NCI-H1930 (cell line): Measurements from ENCODE around the gene PARVB.

Source experiments
- DNase-seq, 2 experiments: peaks; one replicate each; lab custom pipeline; 2025; lab: John Stamatoyannopoulos, UW

PARVB gene

DNA sequence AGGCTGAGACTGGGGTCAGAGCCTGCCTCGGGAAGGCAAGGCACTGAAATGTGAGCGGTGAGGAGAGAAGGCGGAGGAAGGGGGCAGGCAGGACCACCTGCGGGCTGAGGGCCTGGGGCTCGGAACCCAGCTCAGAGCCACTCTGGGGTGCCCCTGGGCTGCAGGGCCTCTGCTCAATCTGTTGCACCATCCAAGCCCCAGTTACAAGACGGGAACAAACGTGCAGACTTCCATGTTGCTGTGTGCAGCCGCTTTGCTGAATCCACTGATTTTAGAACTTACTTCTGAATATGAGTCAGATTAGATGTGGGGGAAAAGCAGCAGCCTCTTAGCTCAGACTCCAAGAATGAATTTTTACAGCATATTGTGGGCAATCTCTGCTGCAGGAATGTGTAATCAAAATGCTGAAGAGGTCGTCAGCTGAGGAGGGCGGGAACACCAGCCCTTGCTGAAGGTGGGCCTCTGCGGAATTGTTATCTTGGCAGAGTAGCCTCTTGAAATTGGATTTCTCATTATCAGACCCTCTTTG, 178.2 kb downstream of the PARVB start:
- DNase-seq = no peak

DNA sequence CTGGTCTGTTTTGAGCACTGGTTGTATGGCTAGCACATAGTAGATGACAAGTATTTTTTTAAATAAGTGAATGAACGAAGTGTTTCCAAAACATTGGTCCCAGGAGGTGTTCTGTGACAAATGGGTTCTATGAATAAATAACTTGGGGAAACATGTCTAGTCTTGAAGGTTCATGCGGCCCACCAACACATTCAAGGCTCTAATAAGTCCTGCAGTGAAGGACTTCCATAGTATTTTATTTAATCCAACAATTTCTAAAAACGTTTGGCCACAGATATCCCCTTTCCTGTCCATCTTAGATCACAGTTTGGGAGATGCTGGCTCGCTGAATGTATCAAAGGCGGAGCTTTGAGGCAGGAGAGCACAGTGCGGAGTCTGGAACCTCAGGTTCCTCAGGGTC, 179.1 kb downstream of the PARVB start:
- no peak for DNase-seq

DNA sequence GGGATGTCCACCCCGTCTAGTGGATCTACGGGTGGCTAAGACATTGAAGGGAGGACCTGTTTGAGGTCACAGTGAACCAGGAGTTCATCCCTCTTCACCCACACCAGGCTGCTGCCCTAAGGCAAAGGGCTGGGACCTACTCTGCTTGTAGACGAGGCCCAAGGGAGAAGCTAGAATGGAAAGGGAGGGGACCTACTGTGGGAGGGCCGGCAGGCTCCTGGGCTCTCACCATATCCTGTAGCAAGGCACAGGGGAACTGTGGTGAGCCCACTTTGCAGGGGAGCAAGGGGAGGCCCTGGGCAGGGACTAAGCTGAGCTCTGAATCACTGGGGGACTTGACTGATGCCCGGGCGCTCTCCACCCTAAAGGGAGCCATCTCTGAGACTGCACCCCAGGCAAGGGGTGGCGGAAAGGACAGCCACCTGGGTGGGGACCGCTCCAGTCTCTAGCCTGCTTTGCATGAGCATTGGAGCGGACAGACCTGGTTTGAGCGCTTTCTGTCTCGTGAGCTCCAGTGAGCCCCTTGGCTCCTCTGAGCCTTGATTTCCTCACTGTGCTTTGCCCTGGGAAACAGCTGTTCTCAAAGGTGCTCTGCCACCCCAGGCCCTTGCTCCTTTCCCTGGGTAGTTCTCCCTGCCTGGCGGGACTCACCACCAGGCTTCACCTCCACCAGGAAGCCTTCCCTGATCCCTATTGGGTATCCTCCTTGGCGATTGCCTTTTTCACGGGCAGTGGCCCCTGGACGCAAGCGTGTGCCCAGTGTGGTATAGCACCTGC, 180.8 kb downstream of the PARVB start:
- no peak for DNase-seq

DNA sequence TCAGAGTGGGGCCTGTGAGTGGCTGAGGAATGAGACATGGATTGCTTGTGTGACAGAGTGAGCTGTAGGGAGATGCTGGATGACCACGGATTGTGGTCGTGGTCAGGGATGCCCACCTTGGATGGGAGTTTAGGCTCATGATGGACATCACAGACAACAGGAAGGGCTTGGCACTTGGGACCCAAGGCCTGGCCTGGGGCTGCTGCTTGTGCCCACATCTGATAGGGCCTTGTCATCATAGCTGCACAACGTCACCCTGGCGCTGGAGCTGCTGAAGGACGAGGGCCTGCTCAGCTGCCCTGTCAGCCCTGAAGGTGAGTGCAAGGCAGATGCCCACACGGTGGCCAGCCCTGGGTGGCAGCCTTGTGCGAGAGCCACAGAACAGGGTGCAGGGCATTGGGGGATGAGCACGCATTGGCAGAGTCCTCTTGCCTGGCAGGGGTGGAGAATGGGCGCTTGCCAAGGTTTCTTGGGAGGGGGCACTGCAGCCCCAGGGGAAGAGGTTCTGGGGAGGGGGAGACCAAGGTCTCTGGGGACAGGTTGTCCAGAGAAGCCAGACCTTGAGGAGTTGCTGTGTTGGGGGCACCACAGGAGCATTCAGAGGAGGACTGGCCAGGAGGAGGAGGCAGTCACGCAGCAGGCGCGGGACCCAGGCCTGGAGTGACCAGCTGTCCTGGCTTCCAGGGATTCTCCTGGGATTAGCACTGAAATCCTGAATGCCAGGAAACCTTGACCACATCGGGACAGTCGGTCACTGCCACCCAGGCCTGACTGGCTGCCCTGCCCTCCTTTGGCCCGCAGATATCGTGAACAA, 181.6 kb downstream of the PARVB start:
- no peak for DNase-seq

DNA sequence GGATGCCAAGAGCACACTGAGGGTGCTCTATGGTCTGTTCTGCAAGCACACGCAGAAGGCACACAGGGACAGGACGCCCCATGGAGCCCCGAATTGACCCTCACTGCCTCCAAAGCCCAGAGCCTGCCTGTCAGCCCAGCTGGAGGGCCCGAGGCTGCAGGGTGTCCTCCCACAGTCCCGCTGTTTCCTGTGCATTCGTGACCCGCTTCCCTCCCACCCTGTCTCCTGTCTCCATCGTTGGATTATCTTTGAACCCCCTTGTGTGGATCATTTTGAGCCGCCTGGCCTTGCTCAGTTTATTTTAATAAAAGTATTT, 182.2 kb downstream of the PARVB start:
- DNase-seq = no peak

DNA sequence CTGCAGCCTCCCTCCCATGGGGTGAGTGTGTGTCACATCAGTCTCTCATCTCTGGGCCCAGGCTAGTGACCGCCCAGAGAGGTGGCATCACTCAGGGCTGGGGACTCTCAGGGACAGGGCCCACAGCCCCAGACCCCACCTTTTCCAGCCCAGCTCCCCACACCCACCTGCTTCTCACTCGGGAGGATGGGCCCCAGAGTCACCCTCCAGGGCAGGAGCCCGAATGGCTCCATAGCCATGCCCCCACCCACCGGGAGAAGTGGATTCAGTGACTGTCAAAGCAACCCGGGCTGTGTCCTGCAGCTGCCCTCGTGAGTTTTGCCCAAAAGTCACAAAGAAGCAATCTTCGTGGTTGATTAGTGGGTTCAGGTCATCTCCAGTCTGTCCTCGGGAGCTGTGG, 182.6 kb downstream of the PARVB start:
- DNase-seq = no peak

DNA sequence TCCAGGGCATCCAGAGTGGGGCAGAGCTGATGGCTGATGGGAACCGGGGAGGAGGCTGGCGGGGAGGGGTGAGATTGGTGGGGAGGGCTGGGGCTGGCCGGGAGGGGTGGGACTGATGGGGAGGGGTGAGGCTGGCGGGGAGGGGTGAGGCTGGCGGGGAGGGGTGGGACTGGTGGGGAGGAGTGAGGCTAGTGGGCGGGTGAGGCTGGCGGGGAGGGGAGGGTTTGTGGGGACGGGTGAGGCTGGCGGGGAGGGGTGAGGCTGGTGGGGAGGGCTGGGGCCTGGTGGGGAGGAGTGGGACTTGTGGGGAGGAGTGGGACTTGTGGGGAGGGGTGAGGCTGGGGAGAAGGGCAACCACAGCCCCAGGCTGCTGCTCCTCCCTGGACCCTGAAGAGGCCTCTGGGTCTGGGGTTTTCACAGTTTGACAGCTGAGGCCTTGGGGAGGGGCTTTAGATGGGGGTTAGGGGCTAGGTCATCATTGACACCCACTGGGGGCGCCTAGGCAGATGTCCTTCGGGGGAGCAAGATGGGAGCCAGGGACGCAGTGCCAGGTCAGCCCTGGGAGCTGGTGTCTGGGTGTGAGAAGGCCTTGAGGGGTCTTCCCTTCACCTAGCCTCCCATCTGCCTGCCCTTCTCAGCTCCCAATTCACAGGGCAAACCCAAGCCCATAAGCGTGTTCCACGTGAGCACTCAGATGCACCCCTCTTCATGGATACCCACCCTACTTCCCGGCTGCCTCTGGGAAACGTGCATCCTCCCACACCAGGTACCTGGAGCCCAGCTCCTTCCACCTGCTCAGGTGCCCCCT, 183.3 kb downstream of the PARVB start:
- no peak for DNase-seq

DNA sequence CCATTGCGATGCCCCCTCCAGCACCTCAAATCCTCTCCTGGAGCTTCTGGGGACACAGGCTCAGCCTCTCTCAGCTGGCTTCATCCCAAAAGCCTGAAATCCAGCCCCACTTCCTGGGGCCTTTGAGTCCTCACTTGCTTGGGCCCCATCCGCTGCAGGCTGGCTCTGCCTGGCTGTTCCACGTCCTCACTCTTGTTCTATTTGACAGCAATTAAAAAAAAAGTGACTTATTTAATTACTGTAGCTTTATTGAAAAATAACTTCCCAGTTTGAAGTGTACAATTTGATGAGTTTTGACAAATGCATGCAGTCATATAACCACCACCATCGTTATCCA, 183.8 kb downstream of the PARVB start:
- no peak for DNase-seq

DNA sequence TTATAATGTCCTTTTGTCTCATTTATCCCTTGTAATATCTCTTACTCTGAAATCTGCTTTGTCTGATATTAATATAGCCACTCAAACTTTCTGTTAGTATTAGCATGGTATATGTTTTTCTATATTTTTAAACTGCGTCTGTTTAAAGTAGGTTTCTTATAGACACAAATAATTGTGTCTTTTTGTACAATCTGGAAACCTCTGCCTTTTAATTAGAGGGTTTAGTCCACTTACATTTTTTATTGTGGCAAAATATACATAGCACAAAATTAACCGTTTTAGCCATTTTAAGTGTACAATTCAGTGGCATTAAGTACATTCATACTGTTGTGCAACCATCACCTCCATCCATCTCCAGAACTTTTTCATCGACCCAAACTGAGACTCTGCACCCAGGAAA, 185.2 kb downstream of the PARVB start:
- DNase-seq = no peak

DNA sequence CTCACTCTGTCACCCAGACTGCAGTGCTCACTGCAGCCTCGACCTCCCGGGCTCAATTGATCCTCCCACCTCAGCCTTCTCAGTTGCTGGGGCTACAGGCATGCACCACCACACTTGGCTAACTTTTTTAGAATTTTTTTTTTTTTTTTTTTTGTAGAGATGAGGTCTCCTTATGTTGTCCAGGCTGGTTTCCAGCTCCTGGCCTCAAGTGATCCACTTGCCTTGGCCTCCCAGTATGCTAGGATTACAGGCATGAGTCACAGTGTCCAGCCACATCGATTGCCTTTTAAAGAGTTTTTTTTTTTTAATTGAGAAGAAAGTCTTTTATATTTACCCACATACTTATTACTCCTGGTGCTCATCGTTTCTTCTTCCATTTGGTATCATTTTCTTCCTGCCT, 186.6 kb downstream of the PARVB start:
- DNase-seq = no peak

DNA sequence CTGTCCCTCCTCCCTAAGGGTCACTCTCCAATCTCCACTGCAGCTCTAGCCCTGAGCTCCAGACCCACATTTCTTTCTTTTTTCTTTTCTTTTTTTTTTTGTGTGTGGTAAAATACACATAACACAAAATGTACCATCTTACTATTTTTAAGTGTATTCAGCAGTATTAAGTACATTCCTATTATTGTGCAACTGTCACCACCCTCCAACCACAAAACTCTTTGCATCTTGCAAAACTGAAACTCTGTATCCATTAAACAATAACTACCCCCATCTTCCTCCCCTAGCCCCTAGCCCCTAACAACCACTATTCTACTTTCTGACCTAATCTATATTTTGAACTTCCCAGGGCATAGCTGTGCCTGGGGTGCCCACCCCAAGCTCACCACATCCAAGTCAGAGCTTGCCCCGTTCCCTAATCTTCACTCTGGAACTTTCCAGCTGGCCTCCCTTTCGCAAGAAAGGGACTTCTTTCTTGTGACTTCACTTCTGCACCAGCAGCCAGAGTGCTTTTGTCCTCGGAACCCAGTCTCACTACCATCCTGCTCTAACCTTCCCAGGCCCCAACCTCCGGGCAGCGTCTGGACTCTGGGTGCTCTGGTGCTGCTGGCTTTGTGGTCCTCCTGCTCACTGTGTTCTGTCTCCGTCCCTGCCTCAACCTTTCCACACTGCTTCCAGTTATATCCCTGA, 187.3 kb downstream of the PARVB start:
- DNase-seq = no peak

DNA sequence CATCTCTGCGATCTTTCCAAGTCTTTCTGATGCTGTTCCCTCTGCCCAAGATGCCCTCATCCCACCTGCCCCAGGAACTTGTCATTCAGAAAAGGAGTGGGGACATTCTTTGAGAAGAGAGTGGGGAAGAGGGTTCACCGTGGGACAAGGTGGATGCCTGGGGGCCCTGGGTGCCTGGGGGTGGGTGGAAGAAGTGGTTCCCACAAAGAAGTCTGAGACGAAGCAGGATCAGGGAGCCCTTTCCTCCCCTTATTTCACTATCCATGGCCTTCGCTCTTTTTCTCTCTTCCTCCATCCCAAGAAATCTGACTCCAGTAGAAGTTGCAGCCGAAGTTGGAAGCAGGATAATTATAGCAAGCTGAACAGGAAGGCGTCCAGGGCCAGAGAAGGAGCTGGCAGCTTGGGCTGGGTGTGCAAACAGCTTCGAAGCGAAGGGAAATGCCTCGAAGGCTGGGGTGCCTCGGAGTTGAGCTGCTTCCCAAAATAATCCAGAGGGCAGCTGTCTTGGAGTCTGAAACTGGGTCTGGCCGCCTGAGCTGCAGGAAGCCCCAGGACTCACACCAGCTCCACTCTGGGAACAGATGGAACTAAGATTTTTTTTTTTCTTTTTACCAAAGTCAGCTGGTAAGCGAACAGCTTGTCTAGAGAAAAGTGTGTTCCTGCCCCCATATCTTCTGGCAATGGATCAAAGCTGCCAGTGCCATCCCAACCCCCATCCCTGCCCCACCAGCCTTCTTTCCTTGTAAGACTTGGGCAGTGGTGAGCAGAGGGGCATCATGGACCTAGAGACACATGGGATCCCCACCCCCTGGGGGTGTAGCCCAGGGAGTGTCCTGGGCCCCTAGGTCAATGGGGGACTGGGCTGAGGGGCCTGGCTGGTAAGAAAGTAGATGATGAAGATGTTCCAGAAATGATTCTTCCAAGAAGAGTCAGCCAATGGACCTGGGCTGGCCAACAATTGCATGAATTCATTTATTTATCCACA, 188.1 kb downstream of the PARVB start:
- DNase-seq = no peak

DNA sequence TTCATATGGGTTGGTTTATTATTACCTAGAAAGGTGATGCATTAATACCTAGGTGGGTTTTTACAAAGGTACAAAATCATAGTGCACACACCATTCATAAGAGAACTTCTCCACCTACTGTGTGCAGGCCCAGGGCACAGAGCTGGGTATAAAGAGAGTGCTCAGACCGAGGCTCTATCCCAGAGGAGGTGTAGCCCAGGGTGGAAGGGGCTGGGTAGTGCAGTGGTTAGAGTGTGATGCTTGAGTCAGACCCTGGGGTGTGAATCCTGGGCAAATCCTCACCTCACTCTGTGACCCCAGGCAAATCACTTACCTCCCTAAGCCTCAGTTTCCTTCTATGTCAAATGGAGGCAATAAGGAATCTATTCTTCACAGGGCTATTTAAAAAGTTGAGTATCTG, 188.8 kb downstream of the PARVB start:
- no peak for DNase-seq

DNA sequence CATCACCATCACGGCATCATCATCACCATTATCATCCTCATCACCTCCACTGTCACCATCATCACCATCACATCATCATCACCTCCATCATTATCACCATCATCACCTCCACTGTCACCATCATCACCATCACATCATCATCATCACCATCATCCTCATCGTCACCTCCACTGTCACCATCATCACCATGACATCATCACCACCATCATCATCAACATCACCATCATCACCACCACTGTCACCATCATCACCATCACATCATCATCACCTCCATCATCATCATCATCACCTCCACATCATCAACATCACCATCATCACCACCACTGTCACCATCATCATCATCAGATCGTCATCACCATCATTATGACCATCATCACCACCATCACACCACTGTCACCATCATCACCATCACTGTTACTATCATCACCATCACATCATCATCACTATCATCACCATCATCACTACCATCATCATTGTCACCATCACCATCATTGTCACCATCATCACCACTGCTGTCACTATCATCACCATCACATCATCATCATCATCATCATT, 189.5 kb downstream of the PARVB start:
- DNase-seq = no peak

DNA sequence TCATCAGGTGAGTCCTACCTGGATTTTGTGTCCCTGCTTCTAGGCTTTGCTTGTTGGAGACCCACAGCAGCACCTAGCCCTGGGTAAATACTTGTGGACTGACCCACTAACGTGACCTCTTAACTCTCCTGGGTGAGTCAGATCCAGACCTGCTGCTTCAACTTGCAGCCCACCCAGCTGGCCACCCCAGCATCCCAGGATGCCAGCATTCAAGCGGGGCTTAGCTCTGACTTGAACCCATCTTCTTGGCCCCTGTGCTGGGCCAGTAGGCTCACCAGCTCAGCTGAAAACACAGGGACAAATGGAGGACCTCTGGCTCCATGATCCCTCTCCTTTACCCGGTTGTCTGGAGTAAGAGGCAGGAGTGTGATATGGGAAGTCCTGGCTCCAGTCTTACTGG, 190.1 kb downstream of the PARVB start:
- no peak for DNase-seq

DNA sequence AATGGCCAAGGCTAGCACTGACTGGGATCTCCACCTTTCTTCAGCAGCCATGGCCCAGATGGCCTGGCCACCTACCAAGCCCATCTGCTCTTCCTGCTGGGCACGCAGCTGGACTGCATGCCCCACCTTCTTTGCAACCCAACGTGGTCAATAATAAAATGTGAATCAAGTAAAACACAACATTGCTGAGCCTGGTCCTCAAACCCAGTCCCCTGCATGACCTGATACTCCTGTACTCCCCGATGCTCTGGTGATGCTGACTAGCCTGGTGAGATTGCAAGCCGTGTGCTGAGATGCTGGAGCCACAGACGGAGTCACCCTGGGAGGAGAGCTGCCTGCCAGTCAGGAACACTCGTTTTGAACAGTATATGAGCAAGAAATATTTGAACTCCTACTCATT, 190.7 kb downstream of the PARVB start:
- DNase-seq = no peak

DNA sequence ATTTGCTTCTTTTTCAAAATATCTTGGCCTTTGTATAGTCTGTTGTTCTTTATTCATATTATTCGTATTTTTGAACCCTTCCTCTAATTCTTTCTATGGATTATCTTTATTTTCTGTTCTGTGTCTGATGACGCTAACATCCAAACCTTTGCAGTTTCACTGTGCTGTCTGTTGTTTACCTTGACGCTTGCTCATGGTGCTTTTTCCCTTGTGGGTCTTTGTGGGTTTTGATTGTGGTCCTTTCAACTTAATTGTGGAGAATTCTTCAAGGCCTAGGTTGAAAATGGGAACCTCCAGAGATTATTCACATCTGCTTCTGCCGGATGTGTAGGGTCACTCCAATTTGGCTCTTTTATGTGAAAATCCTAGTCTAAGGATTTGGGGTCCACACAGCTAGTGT, 191.2 kb downstream of the PARVB start:
- no peak for DNase-seq

DNA sequence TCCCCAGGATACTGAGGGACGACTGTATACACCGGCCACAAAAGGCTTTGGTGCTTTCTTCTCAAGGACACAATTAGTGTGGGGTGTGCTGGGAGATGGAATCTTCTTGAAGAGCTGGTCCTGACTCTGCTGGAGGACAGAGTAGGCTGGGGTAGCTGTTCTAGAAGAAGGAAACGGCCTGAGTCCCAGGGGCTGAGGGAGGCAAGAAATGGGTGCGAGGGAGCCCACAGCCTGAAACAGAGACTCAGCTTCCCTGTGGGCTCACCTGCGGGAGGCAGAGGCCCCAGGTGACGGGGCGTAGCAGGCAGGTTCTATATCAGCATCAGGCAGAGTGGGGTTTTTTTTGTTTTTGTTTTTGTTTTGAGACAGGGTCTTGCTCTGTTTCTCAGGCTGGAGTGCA, 193.2 kb downstream of the PARVB start:
- no peak for DNase-seq

DNA sequence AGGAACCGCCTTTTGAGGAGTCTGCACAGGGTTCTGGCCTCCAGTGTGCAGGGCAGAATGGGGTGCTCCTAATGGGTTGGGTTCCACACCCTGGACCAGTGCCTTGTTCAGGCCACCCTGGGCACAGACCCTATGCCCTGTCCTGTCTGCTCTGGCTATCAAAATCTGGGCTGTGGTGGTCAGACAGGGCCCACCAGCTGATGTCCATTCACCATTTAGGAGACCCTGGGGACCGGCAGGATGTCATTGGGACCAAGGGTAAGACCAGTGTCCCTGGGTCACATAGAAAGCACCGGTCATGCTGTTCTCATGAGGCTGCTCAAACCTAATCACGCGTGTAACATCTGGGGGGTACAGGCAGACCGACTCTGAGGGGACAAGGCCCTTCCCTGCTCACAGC, 194.0 kb downstream of the PARVB start:
- no peak for DNase-seq

DNA sequence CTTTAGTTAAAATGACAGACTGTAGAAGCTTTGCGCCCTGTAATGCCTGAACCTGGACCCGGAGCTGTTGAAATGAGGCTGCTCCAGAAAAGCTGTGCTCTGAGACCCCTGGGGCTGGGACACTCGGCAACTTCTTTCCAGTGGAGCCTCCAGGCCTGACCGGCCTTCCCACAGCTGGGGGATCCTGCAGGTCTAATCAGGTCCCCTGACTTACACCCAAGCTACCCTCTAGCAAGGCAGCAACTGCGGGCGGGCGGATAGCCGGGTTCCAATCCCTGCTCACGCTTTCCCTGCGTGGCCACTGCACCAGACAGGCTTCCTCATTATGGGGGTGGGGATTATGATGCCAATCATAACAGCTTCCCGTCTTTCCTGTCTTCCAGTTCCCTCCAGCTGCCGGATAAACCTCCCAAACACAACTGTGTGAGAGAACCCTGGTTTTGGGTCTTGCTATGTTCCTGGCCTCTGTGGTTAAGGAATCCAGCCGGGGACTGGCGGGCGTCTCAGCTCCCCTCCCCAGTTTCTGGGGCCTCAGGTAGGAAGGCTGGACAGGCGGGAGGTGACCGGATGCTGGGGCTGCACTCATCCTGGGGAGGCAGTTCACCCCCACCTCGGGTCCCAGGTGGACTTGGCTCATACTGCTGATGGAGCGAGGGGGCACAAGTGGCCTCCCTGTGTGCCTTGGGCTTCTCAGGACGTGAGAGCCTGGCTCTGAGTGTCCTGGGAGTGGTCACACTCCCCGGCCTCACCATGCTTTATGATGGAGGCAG, 195.2 kb downstream of the PARVB start:
- DNase-seq = no peak
